Left cardiac atrium (tissue), 4 donors: ENCODE results near the gene PRPF8. TPM values are rescaled to one million over a fixed set of nuclear protein-coding genes. Genes with fewer than 3 reads are reported as not detected.
"Not testable (repeated sequence)": the region's sequence is repeated elsewhere in the genome, so short reads cannot be mapped to it uniquely, and the experiment has no call there.

Experiments
- ATAC-seq, 2 donors: fragments of 200-7000 bp; cut with Tn5 transposase; one replicate each; pipeline ENCODE4 v1.9.1; 2020; ENCODE audit warnings: mild to moderate bottlenecking in 2 of 2, moderate library complexity in 2 of 2
- DNase-seq: peaks from one replicate; pipeline ENCODE4 v3.0.0-alpha.2; 2020
- intact Hi-C, 2 donors: fragments of 100-400 bp; cut with DNase I; formaldehyde crosslinking; loops; one replicate each; pipeline versions ENCODE4 v1.14.1 to v1.15.1; 2022 to 2023
- total RNA-seq, 2 donors: library from RNA; stranded (reverse); fragmentation: NEBNext Ultra II Directional; extraction: Animal tissue kit (Norgen Biotek cat#: 25700); gene quantifications; one replicate each; pipeline ENCODE4 v1.2.1, GENCODE V29; 2021
- donor health status: DM: no; HTN: yes; CAD: no.
- donor health status: DM: no; HTN: yes; CAD: no; lungs with severe emphysema.
- donor health status: DM: yes; HTN: yes; CAD: no.
- donor health status: Dilated cardiomyopathy.

Gene PRPF8
- total RNA-seq, 2 donors from 2014 or later = 136 to 181 TPM

GRCh38 chr17:1718362-1719165 is 33.9 kb upstream of the PRPF8 start:
- ATAC-seq (no peak), DNase-seq (peak; percentile 37)
- intact Hi-C loops = loop anchor here in 1 of 2 donors (5.0 kb wide), 1 partner anchor 309 kb away; the partner anchor contains the start of gene RTN4RL1

- peak; percentile 92 for DNase-seq
- intact Hi-C loops = loop anchor here in 1 of 2 donors (2.0 to 5.0 kb wide), 2 partner anchors 70 to 310 kb away; partner anchors contain the start of gene RTN4RL1
- ATAC-seq = peak; percentile 57 to 70
Observed at GRCh38 chr17:1716912-1717695, 32.4 kb upstream of the PRPF8 start.

- intact Hi-C loops = loop anchor here in 1 of 2 donors (2.0 to 5.0 kb wide), 2 partner anchors 71 to 311 kb away; partner anchors contain the start of gene RTN4RL1
- DNase-seq = peak; percentile 100
- ATAC-seq = peak; percentile 74 to 79
Observed at GRCh38 chr17:1716076-1716911, 31.6 kb upstream of the PRPF8 start.

- intact Hi-C loops = loop anchor here in 1 of 2 donors (2.0 to 5.0 kb wide), 2 partner anchors 71 to 312 kb away; partner anchors contain the start of gene RTN4RL1
- DNase-seq (no peak), ATAC-seq (no peak)
Observed at GRCh38 chr17:1715803-1716075, 31.1 kb upstream of the PRPF8 start.

- intact Hi-C loops = loop anchor here in 1 of 2 donors (5.0 kb wide), 2 partner anchors 43 to 312 kb away; partner anchors contain the start of gene RTN4RL1
- DNase-seq = peak; percentile 94
Observed at GRCh38 chr17:1714980-1715802, 30.5 kb upstream of the PRPF8 start.

GRCh38 chr17:1714427-1714979 is 29.8 kb upstream of the PRPF8 start:
- ATAC-seq = peak; percentile 56 to 57
- intact Hi-C loops = loop anchor here in 1 of 2 donors (5.0 kb wide), 1 partner anchor 42 kb away; no protein-coding TSS in a partner anchor
- DNase-seq = peak; percentile 99

More at GRCh38 chr17:1714980-1715802, 30.5 kb upstream of the PRPF8 start:
- peak; percentile 51 to 61 for ATAC-seq

- intact Hi-C loops = loop anchor here in 1 of 2 donors (5.0 kb wide), 1 partner anchor 42 kb away; no protein-coding TSS in a partner anchor
- no peak for ATAC-seq
- no peak for DNase-seq
Observed at GRCh38 chr17:1713878-1714426, 29.3 kb upstream of the PRPF8 start.

GRCh38 chr17:1713160-1713877 is 28.7 kb upstream of the PRPF8 start:
- ATAC-seq = no peak
- intact Hi-C loops = loop anchor here in 1 of 2 donors (5.0 kb wide), 1 partner anchor 41 kb away; no protein-coding TSS in a partner anchor
- DNase-seq = no peak

- ATAC-seq (no peak), DNase-seq (no peak)
- intact Hi-C loops = loop anchor here in 1 of 2 donors (5.0 kb wide), 1 partner anchor 40 kb away; no protein-coding TSS in a partner anchor
Observed at GRCh38 chr17:1712271-1712670, 27.6 kb upstream of the PRPF8 start.

- ATAC-seq (no peak), DNase-seq (no peak)
- intact Hi-C loops = loop anchor here in 1 of 2 donors (5.0 kb wide), 1 partner anchor 40 kb away; no protein-coding TSS in a partner anchor
Observed at GRCh38 chr17:1711804-1712203, 27.1 kb upstream of the PRPF8 start.

GRCh38 chr17:1710807-1711553 is 26.3 kb upstream of the PRPF8 start:
- intact Hi-C loops = loop anchor here in 1 of 2 donors (5.0 kb wide), 1 partner anchor 39 kb away; no protein-coding TSS in a partner anchor
- ATAC-seq (no peak), DNase-seq (no peak)

- intact Hi-C loops = loop anchor here in 1 of 2 donors (5.0 kb wide), 1 partner anchor 38 kb away; no protein-coding TSS in a partner anchor
- ATAC-seq = peak; percentile 50 to 58
Observed at GRCh38 chr17:1709971-1710806, 25.5 kb upstream of the PRPF8 start, which contains the start of gene TLCD2. TLCD2 (minus strand) TSS chr17:1710377; CDS start chr17:1710242, 135 bp downstream.

GRCh38 chr17:1709403-1709951 is 24.8 kb upstream of the PRPF8 start:
- ATAC-seq = peak; percentile 4
- intact Hi-C loops = no loop called here
- DNase-seq = peak; percentile 51

More at GRCh38 chr17:1709971-1710806, 25.5 kb upstream of the PRPF8 start, which contains the start of gene TLCD2:
- DNase-seq = peak; percentile 89

GRCh38 chr17:1708791-1709346 is 24.2 kb upstream of the PRPF8 start:
- DNase-seq, intact Hi-C loops, ATAC-seq: not testable (repeated sequence)
